ENCODE data around the gene NDUFA6. TPM values are rescaled to one million over a fixed set of nuclear protein-coding genes. Genes with fewer than 3 reads are reported as not detected.
"Not testable (repeated sequence)": the region's sequence is repeated elsewhere in the genome, so short reads cannot be mapped to it uniquely, and the experiment has no call there.

The NDUFA6 gene
- total RNA-seq, 1 donor from 2014 or later = 69.2 TPM

- Mint-ChIP-seq H3K27me3 (ENCODE audit: unreplicated experiment) (no peaks in the 10 kb centered on the region), H3K4me1 (ENCODE audit: unreplicated experiment) (peaks cover 25% of the 10 kb centered on the region), H3K36me3 (ENCODE audit: unreplicated experiment) (no peaks in the 10 kb centered on the region), H3K9me3 (ENCODE audit: unreplicated experiment) (no peaks in the 10 kb centered on the region), H3K27ac (ENCODE audit: unreplicated experiment) (no peak within 1 kb of the TSS), H3K4me3 (ENCODE audit: unreplicated experiment) (no peak within 1 kb of the TSS)
- TF ChIP-seq CTCF (IDR thresholded peaks at IDR 0.05) = no peak
- no peak for DNase-seq (ENCODE audit: extremely low spot score, unreplicated experiment)
These were observed 16.3 kb downstream of the NDUFA6 start, which contains the start of gene PHETA2 for GRCh38 chr22:42074132-42074811. Gene PHETA2 (plus strand): TSS chr22:42074248. CDS start chr22:42077294, 3,046 bp downstream.

- TF ChIP-seq CTCF (IDR thresholded peaks at IDR 0.05) = no peak
- no peak for DNase-seq (ENCODE audit: extremely low spot score, unreplicated experiment)
- Mint-ChIP-seq H3K36me3 (ENCODE audit: unreplicated experiment) (no peaks in the 10 kb centered on the region), H3K27ac (ENCODE audit: unreplicated experiment) (no peak overlapping the region), H3K4me1 (ENCODE audit: unreplicated experiment) (peaks cover 19% of the 10 kb centered on the region), H3K4me3 (ENCODE audit: unreplicated experiment) (no peak overlapping the region), H3K9me3 (ENCODE audit: unreplicated experiment) (no peaks in the 10 kb centered on the region), H3K27me3 (ENCODE audit: unreplicated experiment) (no peaks in the 10 kb centered on the region)
These were observed 16.9 kb downstream of the NDUFA6 start for GRCh38 chr22:42073621-42074041.

GRCh38 chr22:42072606-42073330 is 17.8 kb downstream of the NDUFA6 start:
- TF ChIP-seq CTCF (IDR thresholded peaks at IDR 0.05) = no peak
- no peaks in the 10 kb centered on the region for H3K36me3 Mint-ChIP-seq (ENCODE audit: unreplicated experiment)
- no peak for DNase-seq (ENCODE audit: extremely low spot score, unreplicated experiment)
- H3K27ac Mint-ChIP-seq (ENCODE audit: unreplicated experiment) = no peak overlapping the region
- no peaks in the 10 kb centered on the region for H3K27me3 Mint-ChIP-seq (ENCODE audit: unreplicated experiment)
- H3K4me1 Mint-ChIP-seq (ENCODE audit: unreplicated experiment) = peaks cover 19% of the 10 kb centered on the region
- H3K4me3 Mint-ChIP-seq (ENCODE audit: unreplicated experiment) = no peak overlapping the region
- H3K9me3 Mint-ChIP-seq (ENCODE audit: unreplicated experiment) = no peaks in the 10 kb centered on the region

GRCh38 chr22:42071508-42071907 is 19.1 kb downstream of the NDUFA6 start:
- H3K36me3 Mint-ChIP-seq (ENCODE audit: unreplicated experiment); H3K27me3 Mint-ChIP-seq (ENCODE audit: unreplicated experiment); H3K9me3 Mint-ChIP-seq (ENCODE audit: unreplicated experiment); DNase-seq (ENCODE audit: extremely low spot score, unreplicated experiment): not testable (repeated sequence)
- peaks cover 19% of the 10 kb centered on the region for H3K4me1 Mint-ChIP-seq (ENCODE audit: unreplicated experiment)
- H3K27ac Mint-ChIP-seq (ENCODE audit: unreplicated experiment) = peak overlapping the region; percentile 95
- H3K4me3 Mint-ChIP-seq (ENCODE audit: unreplicated experiment) = peak overlapping the region; percentile 83

GRCh38 chr22:42070517-42071422 is 19.8 kb downstream of the NDUFA6 start, which contains the start of gene NAGA:
Gene NAGA (minus strand): TSS chr22:42070812. CDS start chr22:42070297, 515 bp downstream.
- peaks cover 19% of the 10 kb centered on the region for H3K4me1 Mint-ChIP-seq (ENCODE audit: unreplicated experiment)
- TF ChIP-seq CTCF (IDR thresholded peaks at IDR 0.05) = no peak
- H3K9me3 Mint-ChIP-seq (ENCODE audit: unreplicated experiment) = no peaks in the 10 kb centered on the region
- peak; percentile 97 for DNase-seq (ENCODE audit: extremely low spot score, unreplicated experiment)
- no peaks in the 10 kb centered on the region for H3K27me3 Mint-ChIP-seq (ENCODE audit: unreplicated experiment)
- peaks cover 3% of the 10 kb centered on the region for H3K36me3 Mint-ChIP-seq (ENCODE audit: unreplicated experiment)
- H3K27ac Mint-ChIP-seq (ENCODE audit: unreplicated experiment) = peak within 1 kb of the TSS; percentile 95
- peak within 1 kb of the TSS; percentile 83 for H3K4me3 Mint-ChIP-seq (ENCODE audit: unreplicated experiment)
